GM21528 (cell line): ENCODE results near the gene RASL11A.
"Not testable (repeated sequence)": the region's sequence is repeated elsewhere in the genome, so short reads cannot be mapped to it uniquely, and the experiment has no call there.

Source experiments
- ATAC-seq: cut with Tn5 transposase; IDR thresholded peaks from one replicate; pipeline ENCODE4 v1.9.1; 2021; ENCODE audit warnings: mild to moderate bottlenecking, moderate library complexity; ENCODE audit not compliant: unreplicated experiment, low FRiP score

The RASL11A gene

DNA sequence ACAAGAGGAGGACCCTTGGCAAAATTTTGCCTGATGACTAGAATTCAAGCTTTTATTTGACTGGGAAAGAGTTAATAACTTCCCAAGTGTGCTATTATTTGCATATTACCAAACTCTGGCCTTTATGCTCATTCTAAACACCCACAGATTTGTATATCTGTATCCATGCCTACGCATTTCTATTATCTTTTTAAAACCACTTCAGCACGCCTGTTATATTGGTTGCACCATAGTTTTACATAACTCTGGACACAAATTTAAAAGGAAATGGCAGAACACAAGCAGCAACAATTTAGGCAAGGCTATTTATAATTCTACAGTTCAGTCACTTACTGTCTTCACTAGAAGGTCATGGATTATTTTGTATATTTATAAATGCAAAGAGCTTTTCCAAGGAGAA lies 3.7 kb upstream of the RASL11A start:
- no peak for ATAC-seq

DNA sequence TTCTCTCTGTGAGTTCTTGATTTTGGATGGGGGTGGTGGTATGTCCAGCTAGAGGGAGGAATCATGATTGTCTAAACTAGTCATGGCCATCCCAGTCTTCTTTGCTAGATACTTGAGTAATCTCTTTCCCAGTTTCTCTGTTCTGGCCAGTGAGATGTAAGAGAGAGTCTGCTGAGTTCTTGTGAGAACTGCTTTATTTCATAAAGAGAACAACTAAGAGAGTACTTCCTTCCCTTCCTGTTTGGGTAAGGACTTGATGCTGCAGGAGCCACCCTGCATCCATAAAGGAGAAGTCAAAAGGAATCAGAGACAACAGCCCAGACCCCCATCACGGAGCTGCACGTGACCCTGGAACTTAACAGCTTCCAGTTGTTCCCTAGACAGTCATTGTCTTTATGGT lies 3.0 kb upstream of the RASL11A start:
- no peak for ATAC-seq

DNA sequence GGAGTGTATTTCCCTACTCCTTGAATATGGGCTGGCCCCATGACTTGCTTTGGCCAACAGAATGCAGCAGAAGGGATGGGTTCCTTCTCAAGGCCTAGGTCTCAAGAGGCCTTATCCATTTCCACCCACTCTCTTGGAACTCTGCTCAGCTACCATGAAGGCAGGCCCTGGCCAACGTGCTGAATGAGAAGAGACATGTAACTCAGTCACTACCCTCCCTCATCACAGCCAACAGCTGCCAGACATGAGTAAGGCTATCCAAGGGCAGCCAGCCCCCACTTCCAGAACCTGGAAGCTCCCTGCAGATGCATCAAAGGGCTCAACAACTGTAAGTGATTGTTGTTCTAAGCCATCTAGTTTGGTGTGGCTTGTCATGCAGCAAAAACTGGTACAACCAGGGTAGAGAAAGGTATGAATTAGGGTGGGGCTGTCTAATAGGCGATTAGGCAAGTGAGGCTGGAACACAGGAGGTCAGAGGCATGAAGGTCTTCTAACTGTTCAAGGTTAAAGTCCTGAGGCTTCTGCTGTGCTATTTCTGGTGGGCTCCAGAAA lies 1.4 kb upstream of the RASL11A start:
- ATAC-seq, result no peak

DNA sequence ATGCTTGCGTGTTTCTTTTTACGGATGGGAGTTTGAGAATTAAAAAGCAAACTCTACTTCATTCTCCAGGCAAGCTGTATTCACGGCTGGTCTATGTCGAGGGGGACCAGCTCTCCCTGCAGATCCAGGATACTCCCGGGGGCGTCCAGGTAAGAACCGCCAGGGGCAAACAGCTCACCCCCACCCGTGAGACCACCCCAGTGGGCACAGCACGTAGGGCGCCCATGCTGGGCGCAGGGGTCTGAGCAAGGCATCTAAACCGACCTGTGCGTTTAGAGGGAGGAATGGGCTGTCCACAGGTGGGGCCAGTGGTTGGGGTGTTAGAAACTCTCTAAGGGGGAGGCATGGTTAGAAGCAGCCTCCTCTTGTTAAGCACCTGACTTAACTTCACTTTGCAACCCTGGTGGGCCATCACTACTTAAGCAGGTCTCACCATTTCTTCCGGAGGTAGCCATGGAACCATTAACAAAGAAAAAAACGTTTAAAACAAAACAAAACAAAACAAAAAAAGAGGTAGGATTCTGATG lies 1.0 kb downstream of the RASL11A start:
- no peak for ATAC-seq

DNA sequence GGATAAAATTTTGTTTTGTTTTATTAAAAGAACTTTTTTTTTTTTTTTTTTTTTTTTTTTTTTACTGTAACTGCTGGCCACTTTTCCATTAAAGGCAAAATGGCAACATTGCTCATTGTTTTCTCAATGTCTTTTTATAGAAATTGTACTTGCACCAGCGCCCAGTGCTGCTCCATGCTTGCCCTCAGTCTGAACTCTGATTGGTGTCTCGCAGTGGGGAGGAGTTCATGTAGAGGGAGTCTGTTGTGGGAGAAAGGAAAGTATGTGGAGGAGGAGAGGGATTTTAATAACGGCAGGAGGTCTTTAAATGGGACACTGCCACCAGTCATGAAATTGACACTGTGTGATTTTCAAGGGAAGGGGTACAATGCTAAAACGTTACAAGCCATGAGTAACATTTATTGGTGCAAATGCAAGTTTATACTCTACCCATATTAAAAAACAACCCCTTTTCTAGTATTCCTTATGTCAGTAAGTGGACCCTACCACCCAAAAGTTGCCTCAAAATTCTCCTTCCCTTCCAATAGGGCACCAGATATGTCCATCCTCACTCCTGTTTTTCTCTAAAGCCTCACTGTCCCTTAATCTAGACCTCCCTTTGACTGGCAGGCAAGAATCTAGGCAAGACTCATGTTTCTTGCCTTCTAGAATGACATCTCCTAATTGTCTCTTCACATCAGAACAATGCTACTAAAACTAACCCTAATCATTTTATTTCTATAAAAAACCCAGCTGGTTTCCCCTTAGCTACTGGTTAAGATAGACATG lies 3.2 kb downstream of the RASL11A start:
- no peak for ATAC-seq

DNA sequence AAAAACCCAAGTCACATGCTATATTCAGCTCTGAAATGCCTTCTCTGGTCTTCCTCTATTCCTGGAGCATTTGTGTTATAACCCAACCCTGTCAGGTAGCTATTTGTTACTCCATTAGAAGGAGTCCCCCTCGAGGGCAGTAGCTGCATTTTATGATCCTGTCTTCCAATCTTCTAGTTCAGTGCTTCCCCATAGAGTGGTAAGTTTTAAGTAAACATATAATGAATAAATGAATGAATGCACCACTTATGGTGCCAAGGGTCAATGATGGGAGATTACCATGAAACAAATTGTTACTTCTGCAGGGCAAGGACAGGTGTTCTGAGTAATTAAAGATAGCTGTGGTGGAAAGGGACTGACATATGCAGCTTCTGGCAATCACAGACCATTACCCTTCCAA lies 4.0 kb downstream of the RASL11A start:
- ATAC-seq, result no peak

DNA sequence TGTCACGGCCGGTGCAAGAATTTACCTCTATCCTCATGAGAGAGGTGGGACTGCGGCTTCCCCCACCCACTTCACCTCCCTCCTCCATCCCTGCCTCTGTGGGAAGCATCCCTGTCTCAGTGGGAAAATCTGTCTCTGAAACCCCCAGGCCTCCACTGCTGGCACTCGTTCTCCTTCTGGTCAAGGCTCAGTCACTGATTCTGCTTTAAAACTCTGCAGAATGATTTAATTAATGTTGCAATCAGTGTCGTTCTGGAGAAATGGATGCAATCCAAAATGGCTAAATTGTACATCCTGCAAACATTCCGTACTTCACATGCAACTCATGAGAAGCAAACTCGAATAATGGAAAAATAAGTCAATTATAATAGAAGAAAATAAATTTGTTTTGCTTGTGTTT lies 5.6 kb downstream of the RASL11A start:
- ATAC-seq, result no peak

DNA sequence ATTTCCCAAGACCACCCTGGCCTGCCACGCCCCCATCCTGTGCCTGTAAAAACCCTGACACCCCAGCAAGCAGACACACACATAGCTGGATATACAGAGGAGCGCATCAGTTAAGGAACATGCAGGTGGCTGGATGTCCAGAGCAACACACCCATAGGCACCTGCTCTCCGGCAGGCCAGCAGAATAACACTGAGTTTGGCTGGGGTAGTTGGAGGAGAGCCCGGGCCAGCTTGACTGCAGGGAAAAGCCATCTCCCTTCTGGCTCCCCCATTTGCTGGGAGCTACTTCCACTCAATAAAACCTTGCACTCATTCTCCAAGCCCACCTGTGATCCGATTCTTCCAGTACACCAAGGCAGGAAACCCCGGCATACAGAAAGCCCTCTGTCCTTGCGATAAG lies 8.9 kb downstream of the RASL11A start:
- ATAC-seq, result no peak

DNA sequence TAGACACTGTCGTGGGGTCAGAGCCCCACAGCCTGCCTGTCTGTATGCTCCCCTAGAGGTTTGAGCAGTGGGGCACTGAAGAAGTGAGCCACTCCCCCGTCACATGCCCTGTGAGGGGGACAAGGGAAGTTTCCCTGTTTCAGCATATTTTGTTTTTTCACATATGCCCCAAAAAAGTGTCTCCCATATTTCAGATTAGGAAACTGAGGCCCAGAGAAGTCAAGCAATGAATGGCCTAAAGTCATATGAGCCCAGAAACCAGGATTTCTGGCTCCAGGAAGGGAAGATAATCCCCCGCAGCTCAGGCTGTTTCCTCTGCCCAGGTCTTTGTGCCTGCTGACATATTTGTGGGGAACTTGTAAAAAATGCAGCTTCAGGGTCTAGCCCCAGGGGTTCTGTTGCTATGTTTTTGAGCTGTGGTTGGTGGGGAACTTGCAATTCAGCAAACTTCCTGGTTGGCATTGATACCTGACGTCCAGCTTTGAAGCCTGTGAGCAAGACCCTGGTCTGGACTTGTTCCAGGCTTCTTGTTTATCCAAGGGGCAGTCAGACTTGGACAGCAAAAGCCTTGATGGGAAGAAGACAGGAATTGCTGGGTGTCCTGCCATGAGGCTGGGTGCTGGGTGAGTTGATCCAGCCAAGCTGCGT lies 9.5 kb downstream of the RASL11A start:
- no peak for ATAC-seq

DNA sequence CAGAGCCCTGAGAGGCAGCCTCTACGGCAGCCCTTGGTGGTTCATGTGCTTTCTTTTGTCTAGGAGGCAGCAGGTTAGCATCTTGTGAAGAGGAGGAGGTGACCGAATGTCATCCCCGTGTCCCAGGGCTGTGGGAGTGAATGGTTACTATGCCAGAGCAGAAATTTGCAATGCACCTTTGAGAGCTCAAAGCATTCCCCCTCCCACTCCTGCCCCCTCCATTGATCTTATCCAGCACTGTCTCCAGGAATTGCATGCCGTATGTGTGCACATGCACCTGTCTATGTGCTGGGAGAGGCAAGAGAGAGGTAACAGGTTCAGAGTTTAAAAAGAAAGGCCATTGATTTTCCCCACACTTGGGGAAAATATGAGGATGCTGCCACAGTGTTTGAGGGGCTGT lies 10.2 kb downstream of the RASL11A start:
- no peak for ATAC-seq

DNA sequence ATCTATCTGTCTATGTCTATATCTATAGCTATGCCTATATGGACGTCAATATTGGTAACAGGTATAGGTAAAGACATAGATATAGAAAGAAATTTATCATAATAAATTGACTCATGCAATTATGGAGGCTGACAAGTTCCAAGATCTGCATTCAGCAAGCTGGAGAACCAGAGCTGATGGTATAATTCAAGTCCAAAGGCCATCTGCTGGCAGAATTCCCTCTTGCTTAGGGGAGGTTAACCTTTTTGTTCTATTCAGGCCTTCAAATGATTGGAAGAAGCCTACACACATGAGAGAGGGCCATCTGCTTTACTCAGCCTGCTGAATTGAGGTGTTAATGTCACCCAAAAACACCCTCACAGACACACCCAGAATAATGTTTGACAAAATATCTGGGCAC lies 10.8 kb downstream of the RASL11A start:
- ATAC-seq, result no peak

DNA sequence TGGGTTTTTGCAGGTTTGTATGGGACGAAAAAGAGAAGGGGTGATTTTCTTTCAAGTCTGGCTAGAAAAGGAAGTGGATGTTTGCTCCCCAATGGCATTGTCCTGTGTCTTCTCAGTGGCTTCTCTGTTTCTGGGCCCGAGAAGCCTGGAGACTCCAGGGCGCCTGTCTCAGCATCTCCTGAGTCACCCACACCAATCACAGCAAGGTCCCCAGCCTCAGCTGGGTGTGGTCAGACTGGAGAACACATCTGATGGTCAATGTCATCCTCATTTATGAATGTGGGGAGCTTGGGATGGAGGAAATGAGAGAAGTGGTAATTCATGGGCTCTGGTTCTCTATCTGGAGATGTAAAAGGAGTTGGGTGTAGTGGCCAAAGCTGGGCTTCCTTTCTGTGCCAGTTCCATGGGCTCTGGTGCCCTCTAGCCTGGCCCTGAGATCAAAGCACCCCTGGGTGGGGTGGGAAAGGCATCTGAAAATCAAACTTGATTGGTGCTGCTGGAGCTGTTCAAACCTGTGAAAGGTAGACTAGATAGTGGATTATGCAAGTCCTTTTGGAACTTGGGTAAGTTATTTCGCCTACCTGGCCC lies 13.4 kb downstream of the RASL11A start:
- no peak for ATAC-seq

DNA sequence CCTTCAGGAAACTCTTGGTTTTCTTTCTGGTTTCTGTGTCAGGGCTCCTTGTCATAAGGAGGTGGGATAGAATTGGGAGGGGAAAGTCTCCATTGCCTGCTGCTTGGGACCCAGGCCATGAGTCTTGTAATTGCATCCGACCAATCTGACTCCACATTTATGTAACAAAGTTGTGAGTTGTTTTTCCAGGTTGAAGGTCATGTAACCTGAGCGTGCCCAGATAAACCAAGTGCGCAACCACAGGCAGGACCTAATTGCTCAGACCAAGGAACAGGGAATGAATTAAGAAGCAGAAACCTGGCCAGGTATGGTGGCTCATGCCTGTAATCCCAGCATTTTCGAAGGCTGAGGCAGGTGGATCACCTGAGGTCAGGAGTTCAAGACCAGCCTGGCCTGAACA lies 17.8 kb downstream of the RASL11A start:
- no peak for ATAC-seq

DNA sequence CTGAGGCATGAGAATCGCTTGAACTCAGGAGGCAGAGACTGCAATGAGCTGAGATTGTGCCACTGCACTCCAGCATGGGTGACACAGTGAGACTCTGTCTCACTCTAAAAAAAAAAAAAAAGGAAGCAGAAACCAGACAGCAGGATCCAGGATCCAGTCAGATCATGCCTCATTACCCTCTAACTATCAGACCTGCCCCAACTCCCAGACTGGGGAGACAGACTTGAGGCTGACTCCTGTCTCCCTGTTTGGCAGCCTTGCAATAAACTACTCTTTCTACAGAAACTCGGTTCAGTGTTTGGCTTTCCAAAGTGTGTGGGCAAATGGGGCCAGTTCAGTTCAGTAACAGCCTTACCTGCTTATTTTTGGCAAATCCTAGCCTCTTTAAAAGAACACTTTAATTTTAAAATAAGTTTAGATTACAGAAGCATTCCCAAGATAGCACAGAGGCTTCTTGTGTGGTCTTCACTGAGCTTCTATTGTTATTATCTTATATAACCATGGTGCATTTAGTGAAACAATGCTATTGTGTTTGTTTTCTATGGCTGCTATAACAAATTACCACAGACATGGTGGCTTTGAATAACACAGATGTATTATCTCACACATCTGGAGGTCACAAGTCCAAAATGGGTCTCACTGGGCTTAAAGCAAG lies 18.5 kb downstream of the RASL11A start:
- ATAC-seq, result no peak

DNA sequence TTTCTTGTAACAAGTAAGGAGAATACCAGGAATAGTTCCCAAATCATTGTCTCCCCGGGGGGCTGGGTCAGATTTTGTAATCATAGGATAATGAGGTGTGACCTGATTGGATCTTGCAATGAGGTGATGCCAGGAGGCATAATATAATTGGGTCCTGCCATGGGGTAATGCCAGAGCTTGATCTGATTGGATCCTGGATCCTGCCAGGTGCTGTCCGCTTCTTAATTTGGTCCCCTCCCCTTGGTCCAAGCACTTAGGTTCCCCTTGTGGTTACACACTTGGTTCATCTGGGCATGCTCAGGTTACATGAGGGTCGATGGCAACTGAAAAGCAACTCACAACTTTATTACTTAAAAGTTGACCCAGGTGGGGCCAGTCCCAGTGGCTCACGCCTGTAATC lies 20.1 kb downstream of the RASL11A start:
- ATAC-seq, result no peak

DNA sequence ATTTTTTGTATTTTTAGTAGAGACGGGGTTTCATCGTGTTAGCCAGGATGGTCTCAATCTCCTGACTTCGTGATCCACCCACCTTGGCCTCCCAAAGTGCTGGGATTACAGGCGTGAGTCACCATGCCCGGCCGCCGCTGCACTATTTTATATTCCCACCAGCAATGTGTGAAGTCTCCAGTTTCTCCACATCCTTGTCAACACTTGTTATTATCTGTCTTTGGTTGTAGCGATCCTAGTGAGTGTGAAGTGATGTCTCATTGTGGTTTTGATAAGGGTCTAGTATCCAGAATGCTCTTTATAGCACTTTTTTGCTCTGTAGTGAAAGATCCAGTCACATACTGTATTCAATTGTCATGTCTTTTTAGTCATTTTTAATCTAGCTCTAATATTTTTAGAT lies 21.3 kb downstream of the RASL11A start:
- ATAC-seq, result not testable (repeated sequence)

DNA sequence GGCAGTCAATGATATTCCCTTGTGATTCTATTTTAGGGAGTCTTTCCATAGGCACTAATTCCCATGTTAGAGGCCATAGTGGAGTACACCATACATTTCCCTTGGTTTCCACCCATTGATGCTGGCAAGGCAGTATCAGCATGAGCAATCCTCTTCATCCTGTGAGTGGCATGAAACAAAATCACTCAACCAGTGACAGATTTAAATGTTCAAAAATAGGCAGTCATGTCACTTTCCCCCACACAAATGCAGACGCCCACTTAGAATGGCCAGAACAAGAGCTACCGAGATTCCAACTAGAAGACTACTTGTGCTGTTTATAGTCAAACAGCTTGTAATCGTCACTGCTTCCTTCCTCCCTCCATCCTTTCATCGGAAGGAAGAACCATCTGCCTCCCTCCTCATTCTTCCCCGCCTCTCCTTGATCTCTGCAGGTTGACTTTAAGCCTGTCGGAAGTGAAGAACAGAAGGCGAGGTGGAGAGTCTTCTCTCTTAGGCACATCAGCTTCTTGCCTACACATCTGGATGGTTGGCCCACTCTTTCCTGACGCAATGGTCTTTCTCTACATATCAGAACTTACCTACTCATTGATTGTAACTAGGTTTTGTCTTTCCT lies 22.6 kb downstream of the RASL11A start:
- ATAC-seq, result no peak

DNA sequence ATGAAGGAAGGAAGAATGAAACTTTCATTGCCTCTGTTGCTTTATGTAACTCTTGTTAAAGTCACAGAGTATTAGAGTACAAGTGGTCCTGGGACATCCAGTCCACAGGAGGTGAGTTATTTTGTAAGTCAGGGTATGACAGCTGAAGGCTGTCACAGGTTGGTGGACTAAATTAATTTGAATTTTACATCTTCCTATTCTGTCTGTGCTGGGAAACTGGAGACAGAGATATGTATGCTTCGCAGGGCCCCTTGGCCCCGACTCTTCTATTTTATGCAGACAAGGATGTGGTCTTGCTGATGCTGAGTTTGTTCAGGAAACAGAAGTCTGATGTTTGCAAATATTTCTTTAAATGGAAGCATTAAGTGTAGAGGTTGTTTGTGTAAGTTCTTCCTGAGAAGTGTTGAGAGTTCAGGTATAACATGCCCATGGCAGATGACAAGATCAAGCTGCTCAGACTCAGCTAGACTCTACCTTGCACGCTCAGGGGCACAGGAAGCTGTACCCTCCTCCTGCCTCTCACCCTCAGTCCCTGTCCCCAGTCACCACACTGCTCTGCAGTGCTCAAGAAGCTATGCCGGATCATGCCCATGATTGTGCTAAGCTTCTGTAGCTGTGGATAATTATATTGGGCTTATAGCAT lies 23.4 kb downstream of the RASL11A start:
- no peak for ATAC-seq

DNA sequence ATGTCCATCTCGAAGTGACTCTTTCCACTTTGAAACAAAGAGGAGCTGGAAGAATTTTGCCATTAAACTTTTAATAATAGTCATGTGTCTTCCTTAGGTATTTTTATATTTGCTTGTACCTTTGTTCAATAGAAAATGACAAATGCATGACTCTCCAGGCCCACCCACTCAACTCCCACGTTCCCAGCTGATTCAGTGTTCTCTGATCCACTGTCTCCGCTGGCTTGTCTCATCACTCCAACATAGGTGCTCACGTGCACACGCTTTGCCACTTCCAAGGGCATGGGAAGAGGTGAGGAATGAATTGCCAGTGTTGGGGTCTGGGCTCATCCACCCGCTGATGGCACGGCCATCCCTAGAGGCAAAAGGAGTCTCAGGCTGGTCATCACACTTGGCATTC lies 24.5 kb downstream of the RASL11A start:
- ATAC-seq, result no peak

DNA sequence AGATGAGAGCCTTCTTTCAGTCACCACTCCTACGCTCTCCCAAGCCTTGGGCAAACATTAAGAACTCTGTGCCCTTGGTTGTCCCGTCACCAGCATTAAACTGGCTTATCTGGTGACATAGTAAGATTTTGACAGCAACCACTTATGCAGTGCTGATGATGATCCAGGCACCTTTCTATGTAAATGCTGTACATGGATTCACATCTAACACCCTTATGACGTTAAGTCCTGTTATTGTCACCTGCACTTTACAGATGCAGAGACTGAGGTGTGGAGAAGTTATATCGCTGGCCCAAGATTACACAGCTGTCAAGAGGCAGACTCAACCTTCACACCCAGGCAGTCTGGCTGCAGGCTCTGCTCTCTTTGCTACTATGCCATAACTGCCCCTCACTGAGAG lies 25.0 kb downstream of the RASL11A start:
- no peak for ATAC-seq
